ENCODE results near the gene PPP6R1.

GRCh38 chr19:55225415-55225958, 33.3 kb downstream of the PPP6R1 start:
- TF ChIP-seq POLR2AphosphoS5 (IDR thresholded peaks at IDR 0.05), result peak in 2 of 3 donors; percentile 25 to 38
- TF ChIP-seq POLR2A (IDR thresholded peaks at IDR 0.05), result no peak

All from spleen (tissue), 3 donors.